ENCODE measurements around the gene TUBB3. TPM values are rescaled to one million over a fixed set of nuclear protein-coding genes. Genes with fewer than 3 reads are reported as not detected.
"Not testable (repeated sequence)": the region's sequence is repeated elsewhere in the genome, so short reads cannot be mapped to it uniquely, and the experiment has no call there.

The TUBB3 gene
- total RNA-seq (2014; rRNA removed; shearing (Covaris generic)), result 208 and 219 TPM in 2 replicates
- 303 and 343 TPM in 2 replicates for polyA plus RNA-seq (2015; cell fraction: cytosol; rRNA removed)
- 288 and 317 TPM in 2 replicates for polyA plus RNA-seq (2015; cell fraction: nucleus; rRNA removed)

DNA sequence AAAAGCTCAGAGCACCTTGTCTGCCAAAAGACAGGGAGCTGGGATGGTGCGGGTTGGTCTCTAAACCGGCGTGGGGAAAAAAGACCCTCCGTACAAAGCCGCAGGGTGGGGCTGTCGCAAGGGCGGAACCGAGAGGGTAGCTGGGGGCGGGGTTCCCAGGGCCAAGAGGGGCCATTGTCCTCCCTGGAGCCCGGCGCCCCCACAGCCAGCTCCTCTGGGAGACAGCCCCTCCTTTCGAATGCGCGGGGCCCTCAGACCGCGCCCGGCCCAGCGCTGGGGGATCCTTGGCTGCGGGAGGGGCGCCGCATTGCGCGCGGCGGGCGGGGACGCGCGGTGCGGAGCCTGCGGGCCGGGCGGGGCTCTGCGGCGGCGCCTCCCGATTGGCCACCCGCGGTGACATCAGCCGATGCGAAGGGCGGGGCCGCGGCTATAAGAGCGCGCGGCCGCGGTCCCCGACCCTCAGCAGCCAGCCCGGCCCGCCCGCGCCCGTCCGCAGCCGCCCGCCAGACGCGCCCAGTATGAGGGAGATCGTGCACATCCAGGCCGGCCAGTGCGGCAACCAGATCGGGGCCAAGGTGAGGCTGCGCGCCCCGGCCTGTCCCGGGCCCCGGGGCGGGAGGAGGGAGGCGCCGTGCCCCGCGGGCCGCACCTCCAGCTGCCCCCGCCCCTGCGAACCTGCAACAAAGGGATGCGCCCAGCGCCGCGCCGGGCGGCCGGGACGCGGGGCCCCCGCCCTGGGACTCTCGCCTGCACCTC is at the start of gene TUBB3:
TUBB3 (plus strand) TSS at position 459 of the 756 bp plus-strand sequence; CDS start at position 519, 60 bp downstream.
- peak; percentile 74 for DNase-seq (ENCODE audit: low read depth, low spot score)
- in situ Hi-C loops (cut with HindIII; ENCODE audit: low pct_unique_long_range_greater_than_20kb, low sequenced_read_pairs), result no loop called here

GRCh38 chr16:89873972-89874689 is 49.0 kb upstream of the TUBB3 start:
- DNase-seq (ENCODE audit: low read depth, low spot score), result peak; percentile 92
- in situ Hi-C loops (cut with HindIII; ENCODE audit: low pct_unique_long_range_greater_than_20kb, low sequenced_read_pairs), result no loop called here

GRCh38 chr16:89879123-89879522 is 44.0 kb upstream of the TUBB3 start:
- DNase-seq (ENCODE audit: low read depth, low spot score); in situ Hi-C loops (cut with HindIII; ENCODE audit: low pct_unique_long_range_greater_than_20kb, low sequenced_read_pairs): not testable (repeated sequence)

DNA sequence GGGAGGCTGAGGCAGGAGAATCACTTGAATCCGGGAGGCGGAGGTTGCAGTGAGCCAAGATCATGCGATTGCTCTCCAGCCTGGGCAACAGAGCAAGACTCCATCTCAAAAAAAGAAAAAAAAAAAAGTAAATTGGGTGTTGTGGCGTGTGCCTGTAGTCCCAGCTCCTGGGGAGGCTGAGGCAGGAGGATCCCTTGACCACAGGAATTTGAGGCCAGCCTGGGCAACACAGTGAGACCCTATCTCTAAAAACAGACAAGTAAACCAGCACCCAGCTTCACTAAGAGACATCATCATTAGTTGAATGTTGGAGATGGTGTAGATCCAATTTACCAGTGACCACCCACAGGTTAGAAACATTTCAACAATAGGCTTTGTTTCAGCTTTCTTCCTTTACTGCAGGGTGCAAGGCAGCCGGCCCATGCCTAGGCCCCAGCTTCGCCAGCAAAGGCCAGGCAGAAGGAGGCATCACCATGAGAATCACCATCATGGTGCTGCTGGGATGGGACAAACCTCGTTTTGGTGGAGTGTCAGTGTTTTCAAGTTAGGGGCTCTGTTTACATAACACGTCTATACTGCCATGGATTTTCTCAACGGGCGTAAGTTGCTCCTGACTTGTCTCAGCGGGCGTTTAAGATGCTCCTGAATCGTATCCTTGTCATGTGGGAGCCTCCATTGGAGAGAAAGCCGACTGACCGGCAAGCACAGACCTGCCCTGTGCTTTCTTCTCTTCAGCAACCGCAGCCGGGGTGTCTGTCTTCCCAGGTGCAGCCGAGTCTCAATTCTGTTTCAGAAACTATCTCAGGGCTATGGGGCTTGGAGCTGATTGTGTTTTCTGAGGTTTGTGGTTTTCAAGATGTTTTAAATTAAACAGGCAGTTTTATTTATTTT is 42.4 kb upstream of the TUBB3 start:
- no peak for DNase-seq (ENCODE audit: low read depth, low spot score)

GRCh38 chr16:89881368-89881730 is 41.8 kb upstream of the TUBB3 start:
- in situ Hi-C loops (cut with HindIII; ENCODE audit: low pct_unique_long_range_greater_than_20kb, low sequenced_read_pairs), result no loop called here
- DNase-seq (ENCODE audit: low read depth, low spot score), result no peak

More for the DNA sequence above, 42.4 kb upstream of the TUBB3 start:
- in situ Hi-C loops (cut with HindIII; ENCODE audit: low pct_unique_long_range_greater_than_20kb, low sequenced_read_pairs), result no loop called here

GRCh38 chr16:89883346-89884040 is 39.6 kb upstream of the TUBB3 start:
- DNase-seq (ENCODE audit: low read depth, low spot score), result no peak

GRCh38 chr16:89884041-89884421 is 39.1 kb upstream of the TUBB3 start:
- in situ Hi-C loops (cut with HindIII; ENCODE audit: low pct_unique_long_range_greater_than_20kb, low sequenced_read_pairs), result no loop called here
- no peak for DNase-seq (ENCODE audit: low read depth, low spot score)

More at GRCh38 chr16:89883346-89884040, 39.6 kb upstream of the TUBB3 start:
- in situ Hi-C loops (cut with HindIII; ENCODE audit: low pct_unique_long_range_greater_than_20kb, low sequenced_read_pairs), result no loop called here

- DNase-seq (ENCODE audit: low read depth, low spot score), result no peak
- in situ Hi-C loops (cut with HindIII; ENCODE audit: low pct_unique_long_range_greater_than_20kb, low sequenced_read_pairs), result no loop called here
Measured at GRCh38 chr16:89887243-89887642, 35.9 kb upstream of the TUBB3 start.

DNA sequence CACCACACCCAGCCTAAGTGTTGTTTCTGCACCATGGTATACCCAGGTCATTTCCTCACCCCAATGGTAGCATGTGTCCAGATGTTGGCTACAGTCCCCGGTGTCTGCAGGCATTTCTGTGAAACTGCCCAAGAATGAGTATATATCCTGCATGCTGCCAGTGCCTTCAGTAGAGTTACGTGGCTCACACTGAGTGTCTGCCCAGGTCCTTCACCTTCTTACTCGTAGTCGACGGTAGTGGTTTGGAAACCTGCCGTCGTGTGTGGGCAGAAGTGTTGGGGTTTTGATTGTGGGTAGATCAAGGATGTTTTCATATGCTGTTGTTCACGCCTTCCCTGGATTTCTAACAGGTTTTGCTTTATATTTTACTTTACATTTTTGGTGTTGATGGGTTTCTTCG is 32.9 kb upstream of the TUBB3 start:
- no peak for DNase-seq (ENCODE audit: low read depth, low spot score)
- in situ Hi-C loops (cut with HindIII; ENCODE audit: low pct_unique_long_range_greater_than_20kb, low sequenced_read_pairs), result no loop called here

- in situ Hi-C loops (cut with HindIII; ENCODE audit: low pct_unique_long_range_greater_than_20kb, low sequenced_read_pairs), result no loop called here
- peak; percentile 92 for DNase-seq (ENCODE audit: low read depth, low spot score)
Measured at GRCh38 chr16:89890886-89891657, 32.1 kb upstream of the TUBB3 start.

GRCh38 chr16:89892055-89892630 is 31.0 kb upstream of the TUBB3 start:
- DNase-seq (ENCODE audit: low read depth, low spot score), result no peak
- in situ Hi-C loops (cut with HindIII; ENCODE audit: low pct_unique_long_range_greater_than_20kb, low sequenced_read_pairs), result no loop called here

DNA sequence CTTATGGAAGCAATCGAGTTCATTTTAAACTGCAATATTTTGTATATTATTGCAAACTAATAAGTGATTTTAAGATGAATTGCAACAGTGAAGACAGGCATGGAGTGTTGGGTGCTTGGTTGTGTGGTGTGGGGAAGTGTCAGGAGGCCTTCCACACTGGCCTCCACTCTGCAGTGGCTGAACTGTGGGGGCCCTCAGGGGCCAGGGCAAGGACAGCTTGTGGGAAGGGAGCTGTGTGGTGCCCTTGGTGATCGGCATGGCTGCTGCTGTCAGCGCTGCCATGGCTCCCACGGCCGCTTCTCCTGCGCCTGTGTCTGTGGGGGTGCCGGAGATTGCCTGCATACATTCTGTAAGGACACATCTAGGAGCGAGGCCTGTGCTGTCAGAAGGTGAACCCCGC is 30.5 kb upstream of the TUBB3 start:
- in situ Hi-C loops (cut with HindIII; ENCODE audit: low pct_unique_long_range_greater_than_20kb, low sequenced_read_pairs), result no loop called here
- DNase-seq (ENCODE audit: low read depth, low spot score), result no peak

DNA sequence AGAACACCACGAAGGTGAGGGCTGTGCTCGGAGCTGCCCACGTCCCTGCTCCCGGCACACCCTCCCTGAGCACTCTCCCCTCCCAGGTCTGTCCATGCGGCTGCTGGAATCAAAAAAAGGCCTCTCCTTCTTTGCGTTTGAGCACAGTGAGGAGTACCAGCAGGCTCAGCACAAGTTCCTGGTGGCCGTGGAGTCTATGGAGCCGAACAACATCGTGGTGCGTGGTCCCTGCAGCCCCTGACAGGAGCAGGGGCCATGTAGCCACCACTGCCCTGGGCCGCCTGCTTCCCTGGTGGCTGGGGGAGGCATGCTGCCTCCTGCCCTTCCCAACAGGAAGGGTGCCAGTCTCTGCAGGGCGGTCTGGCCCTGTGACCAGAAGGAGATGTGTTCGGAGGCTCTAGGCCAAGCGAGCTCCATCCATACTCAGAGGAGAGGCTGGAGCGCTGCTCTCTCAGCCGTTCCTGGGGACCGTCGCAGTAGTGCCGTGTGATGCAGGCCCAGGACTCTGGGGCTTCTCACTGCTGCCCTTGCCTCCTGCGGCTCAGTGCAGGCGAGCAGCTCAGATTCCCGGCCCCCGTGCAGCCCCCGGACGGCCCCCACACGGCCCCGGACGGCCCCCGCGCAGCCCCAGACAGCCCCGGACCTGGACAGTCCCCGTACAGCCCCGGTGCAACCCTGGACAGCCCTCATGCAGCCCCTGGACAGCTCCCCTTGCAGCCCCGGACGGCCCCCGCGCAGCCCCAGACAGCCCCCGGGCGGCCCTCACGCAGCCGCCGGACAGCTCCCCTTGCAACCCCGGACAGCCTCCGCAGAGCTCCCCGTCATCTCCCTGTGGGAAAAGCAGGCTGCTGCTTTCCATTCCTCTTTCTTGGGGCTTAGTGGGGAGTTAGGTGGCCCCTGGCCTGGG is 29.2 kb upstream of the TUBB3 start:
- no peak for DNase-seq (ENCODE audit: low read depth, low spot score)
- in situ Hi-C loops (cut with HindIII; ENCODE audit: low pct_unique_long_range_greater_than_20kb, low sequenced_read_pairs), result no loop called here

GRCh38 chr16:89895482-89896250 is 27.5 kb upstream of the TUBB3 start:
- DNase-seq (ENCODE audit: low read depth, low spot score), result no peak
- in situ Hi-C loops (cut with HindIII; ENCODE audit: low pct_unique_long_range_greater_than_20kb, low sequenced_read_pairs), result no loop called here

- in situ Hi-C loops (cut with HindIII; ENCODE audit: low pct_unique_long_range_greater_than_20kb, low sequenced_read_pairs), result no loop called here
- DNase-seq (ENCODE audit: low read depth, low spot score), result no peak
Measured at GRCh38 chr16:89897204-89897603, 25.9 kb upstream of the TUBB3 start.

All from SK-MEL-5 (cell line).